ENCODE measurements around the gene STARD13. TPM values are rescaled to one million over a fixed set of nuclear protein-coding genes. Genes with fewer than 3 reads are reported as not detected.

Gene STARD13
- total RNA-seq, 6 donors from 2014 or later: 43.6 to 76.5 (median 63.7) TPM

- WGBS, 2 donors: 35 to 36% methylated on average over 3 of the region's 3 CpGs
- H3K27me3 ChIP-seq: no peaks in the 10 kb centered on the region
- no peaks in the 10 kb centered on the region for H3K36me3 ChIP-seq
- DNase-seq: no peak
- peak; percentile 38 to 78 for ATAC-seq (ENCODE audit: low FRiP score in 2 of 2)
- H3K4me1 ChIP-seq: peaks cover 37 to 57% (median 47%) of the 10 kb centered on the region in 4 donors
- peak; percentile 56 to 78 for TF ChIP-seq POLR2AphosphoS5 (IDR thresholded peaks at IDR 0.05)
- TF ChIP-seq EP300 (IDR thresholded peaks at IDR 0.05): peak in 2 of 4 donors; percentile 81 to 83
- TF ChIP-seq CTCF (IDR thresholded peaks at IDR 0.05): no peak
- no peaks in the 10 kb centered on the region for H3K9me3 ChIP-seq
- H3K27ac ChIP-seq: peak overlapping the region; percentile 62 to 83 (median 82)
- H3K4me3 ChIP-seq: no peak overlapping the region
Measured at GRCh38 chr13:33207615-33207961, 78.0 kb downstream of the STARD13 start.

- no peak for DNase-seq
- 30 to 35% methylated on average over 5 of the region's 5 CpGs for WGBS, 2 donors
- Histone ChIP-seq H3K27me3 (no peaks in the 10 kb centered on the region), H3K36me3 (no peaks in the 10 kb centered on the region), H3K4me1 (peaks cover 41 to 62% (median 49%) of the 10 kb centered on the region in 4 donors), H3K27ac (peak overlapping the region; percentile 62 to 83 (median 82)), H3K4me3 (no peak overlapping the region), H3K9me3 (no peaks in the 10 kb centered on the region)
- TF ChIP-seq POLR2A (IDR thresholded peaks at IDR 0.05): peak in 1 of 4 donors; percentile 38
- no peak for TF ChIP-seq EP300 (IDR thresholded peaks at IDR 0.05)
- ATAC-seq (ENCODE audit: low FRiP score in 2 of 2): peak in 1 of 2 donors; percentile 56
Measured at GRCh38 chr13:33206945-33207614, 78.5 kb downstream of the STARD13 start.

- no peaks in the 10 kb centered on the region for H3K9me3 ChIP-seq
- peaks cover 41 to 62% (median 49%) of the 10 kb centered on the region in 4 donors for H3K4me1 ChIP-seq
- TF ChIP-seq EP300 (IDR thresholded peaks at IDR 0.05): no peak
- WGBS, 2 donors: 51 to 76% methylated on average over 3 of the region's 3 CpGs
- no peak overlapping the region for H3K4me3 ChIP-seq
- DNase-seq: no peak
- peak overlapping the region in 3 of 4 donors; percentile 81 to 83 (median 83) for H3K27ac ChIP-seq
- H3K36me3 ChIP-seq: no peaks in the 10 kb centered on the region
- ATAC-seq (ENCODE audit: low FRiP score in 2 of 2): no peak
- H3K27me3 ChIP-seq: no peaks in the 10 kb centered on the region
Measured at GRCh38 chr13:33206425-33206824, 79.1 kb downstream of the STARD13 start.

GRCh38 chr13:33205804-33206221 lies 79.7 kb downstream of the STARD13 start:
- Histone ChIP-seq H3K9me3 (no peaks in the 10 kb centered on the region), H3K27ac (peak overlapping the region; percentile 66 to 83 (median 82)), H3K36me3 (no peaks in the 10 kb centered on the region), H3K27me3 (no peaks in the 10 kb centered on the region), H3K4me1 (peaks cover 41 to 62% (median 49%) of the 10 kb centered on the region in 4 donors), H3K4me3 (peak overlapping the region in 1 of 4 donors; percentile 31)
- 16 to 34% methylated on average over 6 of the region's 6 CpGs for WGBS, 2 donors
- DNase-seq (no peak), ATAC-seq (ENCODE audit: low FRiP score in 2 of 2) (no peak)
- TF ChIP-seq POLR2A (IDR thresholded peaks at IDR 0.05) (no peak), CTCF (IDR thresholded peaks at IDR 0.05) (no peak), POLR2AphosphoS5 (IDR thresholded peaks at IDR 0.05) (no peak), EP300 (IDR thresholded peaks at IDR 0.05) (no peak)

- no peaks in the 10 kb centered on the region for H3K36me3 ChIP-seq
- no peak for TF ChIP-seq EP300 (IDR thresholded peaks at IDR 0.05)
- no peak for TF ChIP-seq POLR2A (IDR thresholded peaks at IDR 0.05)
- TF ChIP-seq POLR2AphosphoS5 (IDR thresholded peaks at IDR 0.05): no peak
- H3K27ac ChIP-seq: peak overlapping the region; percentile 66 to 83 (median 82)
- peaks cover 41 to 62% (median 50%) of the 10 kb centered on the region in 4 donors for H3K4me1 ChIP-seq
- WGBS, 2 donors: 39 to 54% methylated on average over 4 of the region's 4 CpGs
- H3K9me3 ChIP-seq: no peaks in the 10 kb centered on the region
- DNase-seq (no peak), ATAC-seq (ENCODE audit: low FRiP score in 2 of 2) (no peak)
- H3K27me3 ChIP-seq: no peaks in the 10 kb centered on the region
- H3K4me3 ChIP-seq: peak overlapping the region in 3 of 4 donors; percentile 19 to 32 (median 31)
Measured at GRCh38 chr13:33205224-33205623, 80.3 kb downstream of the STARD13 start.

GRCh38 chr13:33204130-33204927 lies 81.2 kb downstream of the STARD13 start:
- H3K27me3 ChIP-seq: no peaks in the 10 kb centered on the region
- H3K9me3 ChIP-seq: no peaks in the 10 kb centered on the region
- H3K4me3 ChIP-seq: peak overlapping the region in 3 of 4 donors; percentile 19 to 32 (median 31)
- no peaks in the 10 kb centered on the region for H3K36me3 ChIP-seq
- DNase-seq (no peak), ATAC-seq (ENCODE audit: low FRiP score in 2 of 2) (peak in 1 of 2 donors; percentile 48)
- TF ChIP-seq POLR2AphosphoS5 (IDR thresholded peaks at IDR 0.05): peak; percentile 44 to 49
- TF ChIP-seq POLR2A (IDR thresholded peaks at IDR 0.05): no peak
- no peak for TF ChIP-seq CTCF (IDR thresholded peaks at IDR 0.05)
- TF ChIP-seq EP300 (IDR thresholded peaks at IDR 0.05): peak; percentile 62 to 100 (median 86)
- 47 to 50% methylated on average over 12 of the region's 12 CpGs for WGBS, 2 donors
- H3K4me1 ChIP-seq: peaks cover 50 to 68% (median 55%) of the 10 kb centered on the region in 4 donors
- peak overlapping the region; percentile 66 to 83 (median 82) for H3K27ac ChIP-seq
